ENCODE measurements around the gene ECT2.

DNA sequence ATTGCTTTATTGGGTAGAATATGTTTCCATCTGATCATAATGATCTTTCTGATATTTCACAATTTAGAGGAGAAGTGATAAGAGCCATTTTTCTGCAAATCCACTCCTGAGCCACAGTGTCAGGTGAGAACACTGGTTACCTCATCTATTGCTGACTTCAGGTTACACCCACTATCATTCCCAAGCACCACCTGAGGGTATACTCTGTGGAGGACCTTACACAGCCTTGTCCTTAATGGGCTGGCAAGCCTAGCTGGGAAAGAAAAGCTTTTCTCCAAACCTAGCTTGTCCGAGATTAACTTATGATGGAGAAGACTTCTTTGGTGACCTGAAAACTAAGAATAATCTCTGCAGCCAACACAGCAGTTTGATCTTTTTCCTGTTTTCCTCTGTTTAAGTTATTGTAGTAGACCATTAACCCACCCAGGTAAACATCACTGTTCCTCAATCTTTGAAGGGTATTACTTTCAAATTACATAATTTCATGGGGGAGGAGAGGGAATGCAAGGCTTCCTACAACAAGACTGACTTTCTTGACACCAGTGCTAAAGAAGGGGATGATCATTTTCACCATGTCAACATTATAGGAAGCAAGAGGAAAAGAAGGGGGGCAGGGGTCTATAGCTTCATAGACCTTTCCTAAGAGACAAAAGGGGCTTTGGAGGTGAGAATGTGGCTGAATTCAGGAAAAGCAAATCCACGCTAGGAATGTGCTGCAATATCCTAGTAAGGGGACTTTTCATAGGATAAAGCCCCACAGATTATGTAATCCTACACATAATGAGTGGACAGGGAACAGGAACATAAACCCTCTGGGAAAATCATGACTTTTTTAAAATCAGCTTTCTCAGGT is 41.4 kb upstream of the ECT2 start:
- TF ChIP-seq CTCF (IDR thresholded peaks at IDR 0.05): no peak
- no peak for TF ChIP-seq POLR2AphosphoS5 (IDR thresholded peaks at IDR 0.05)
- TF ChIP-seq POLR2A (IDR thresholded peaks at IDR 0.05): no peak
